ENCODE results near the gene ATXN1L. TPM values are rescaled to one million over a fixed set of nuclear protein-coding genes. Genes with fewer than 3 reads are reported as not detected.
"Not testable (repeated sequence)": the region's sequence is repeated elsewhere in the genome, so short reads cannot be mapped to it uniquely, and the experiment has no call there.

Gene ATXN1L
- polyA plus RNA-seq, 5 donors = 25.2 to 31.8 (median 29.0) TPM

- DNase-seq = no peak
These were observed 43.4 kb downstream of the ATXN1L start for GRCh38 chr16:71889147-71889546.

- no peak for DNase-seq
These were observed 48.1 kb downstream of the ATXN1L start for GRCh38 chr16:71893888-71894228.

GRCh38 chr16:71894229-71894920, 48.6 kb downstream of the ATXN1L start:
- DNase-seq = peak; percentile 32 to 38

- DNase-seq = peak; percentile 97 to 98
These were observed 49.3 kb downstream of the ATXN1L start, which contains the start of gene IST1 for GRCh38 chr16:71894921-71895678. Gene IST1 (plus strand): TSS chr16:71895531. CDS start chr16:71915641, 20,110 bp downstream.

GRCh38 chr16:71895679-71896365, 50.0 kb downstream of the ATXN1L start:
- peak in 1 of 2 donors; percentile 32 for DNase-seq

- no peak for DNase-seq
These were observed 51.1 kb downstream of the ATXN1L start for GRCh38 chr16:71896764-71897368.

- no peak for DNase-seq
These were observed 53.4 kb downstream of the ATXN1L start for GRCh38 chr16:71899171-71899570.

- DNase-seq = no peak
These were observed 57.0 kb downstream of the ATXN1L start for GRCh38 chr16:71902656-71903365.

GRCh38 chr16:71903608-71904007, 57.8 kb downstream of the ATXN1L start:
- DNase-seq = no peak

GRCh38 chr16:71904239-71904638, 58.5 kb downstream of the ATXN1L start:
- DNase-seq = no peak

- DNase-seq = not testable (repeated sequence)
These were observed 60.0 kb downstream of the ATXN1L start for GRCh38 chr16:71905765-71906164.

Other genes with a start within 250 kb of the ATXN1L start
- gene MARVELD3, start 219.8 kb upstream of the ATXN1L start, polyA plus RNA-seq (ENCODE audit: insufficient read depth in 1 of 5, insufficient read length in 5 of 5, low replicate concordance in 1 of 5) = 1 to 10 TPM; 6.2 to 9.4 (median 8.1) TPM
- gene PHLPP2, start 121.3 kb upstream of the ATXN1L start, polyA plus RNA-seq (ENCODE audit: insufficient read depth in 1 of 5, insufficient read length in 5 of 5, low replicate concordance in 1 of 5) = 1 to 10 TPM; 4.6 to 8.4 (median 6.7) TPM
- gene AP1G1, start 37.1 kb upstream of the ATXN1L start, polyA plus RNA-seq (ENCODE audit: insufficient read depth in 1 of 5, insufficient read length in 5 of 5, low replicate concordance in 1 of 5) = 10 to 100 TPM; 54.7 to 82.0 (median 70.4) TPM
- 10 to 100 TPM; 19.4 to 23.4 (median 21.7) TPM for gene ZNF821, start 38.2 kb downstream of the ATXN1L start, polyA plus RNA-seq (ENCODE audit: insufficient read depth in 1 of 5, insufficient read length in 5 of 5, low replicate concordance in 1 of 5)
- 100 to 1,000 TPM; 275 to 371 (median 314) TPM for gene IST1, start 49.6 kb downstream of the ATXN1L start, polyA plus RNA-seq (ENCODE audit: insufficient read depth in 1 of 5, insufficient read length in 5 of 5, low replicate concordance in 1 of 5)
- under 1 TPM; 0.09 to 0.25 (median 0.15) TPM for gene PKD1L3, start 154.4 kb downstream of the ATXN1L start, polyA plus RNA-seq (ENCODE audit: insufficient read depth in 1 of 5, insufficient read length in 5 of 5, low replicate concordance in 1 of 5)
- gene DHODH, start 162.8 kb downstream of the ATXN1L start, polyA plus RNA-seq (ENCODE audit: insufficient read depth in 1 of 5, insufficient read length in 5 of 5, low replicate concordance in 1 of 5) = 10 to 100 TPM; 15.4 to 21.3 (median 17.4) TPM
- 1 to 10 TPM in 4 of 5 donors, under 1 TPM in 1; 0.42 to 1.5 (median 1.1) TPM for gene HP, start 208.5 kb downstream of the ATXN1L start, polyA plus RNA-seq (ENCODE audit: insufficient read depth in 1 of 5, insufficient read length in 5 of 5, low replicate concordance in 1 of 5)
- under 1 TPM in 4 of 5 donors, not detected in 1; 0.13 to 0.99 (median 0.18) TPM for gene HPR, start 217.2 kb downstream of the ATXN1L start, polyA plus RNA-seq (ENCODE audit: insufficient read depth in 1 of 5, insufficient read length in 5 of 5, low replicate concordance in 1 of 5)
- gene TXNL4B, start 247.6 kb downstream of the ATXN1L start, polyA plus RNA-seq (ENCODE audit: insufficient read depth in 1 of 5, insufficient read length in 5 of 5, low replicate concordance in 1 of 5) = 10 to 100 TPM; 14.0 to 22.7 (median 22.2) TPM
- 10 to 100 TPM; 61.7 to 78.0 (median 75.5) TPM for gene DHX38, start 247.9 kb downstream of the ATXN1L start, polyA plus RNA-seq (ENCODE audit: insufficient read depth in 1 of 5, insufficient read length in 5 of 5, low replicate concordance in 1 of 5)